K562 (cell line): ENCODE measurements around the gene ZFP62. TPM values are rescaled to one million over a fixed set of nuclear protein-coding genes. Genes with fewer than 3 reads are reported as not detected.

ENCODE experiments used
- ADNP ChIP-seq: fragments of 200-800 bp; sonication (Bioruptor generic); IDR thresholded peaks from 2 replicates; pipeline ENCODE4 v1.6.1; 2016; ENCODE audit warnings: missing genetic modification characterization, missing compliant biosample characterization
- CBFA2T2 ChIP-seq: fragments of 450-650 bp; conservative IDR thresholded peaks from 2 replicates; pipeline ENCODE4 v1.6.1; 2017; ENCODE audit warnings: mild to moderate bottlenecking
- CC2D1A ChIP-seq: fragments of 450-650 bp; IDR thresholded peaks from 2 replicates; pipeline ENCODE4 v1.6.1; 2017; ENCODE audit warnings: mild to moderate bottlenecking
- CCNT2 ChIP-seq: IDR thresholded peaks from 2 replicates; pipeline ENCODE4 v1.6.1; 2011; ENCODE audit warnings: borderline replicate concordance, low read depth, mild to moderate bottlenecking, moderate library complexity, mixed read lengths, low read length; ENCODE audit not compliant: insufficient read length; ENCODE audit errors: extremely low read depth
- CHD1 ChIP-seq: fragments of 200-600 bp; sonication (generic); IDR thresholded peaks from one replicate; pipeline ENCODE4 v1.6.1; 2012; ENCODE audit warnings: mild to moderate bottlenecking, moderate library complexity, low read length, inconsistent platforms
- DDX20 ChIP-seq: fragments of 450-650 bp; IDR thresholded peaks from 2 replicates; pipeline ENCODE4 v1.6.1; 2016; ENCODE audit warnings: missing genetic modification characterization, low read depth, mild to moderate bottlenecking, missing compliant biosample characterization, moderate library complexity
- DLX4 ChIP-seq: fragments of 250-450 bp; sonication (Bioruptor Pico); IDR thresholded peaks from 2 replicates; pipeline ENCODE4 v1.6.1; 2021; ENCODE audit warnings: mild to moderate bottlenecking
- FOXK2 ChIP-seq, 2 experiments: fragments of 450-650 bp; IDR thresholded peaks in 1 of 2; conservative IDR thresholded peaks in 1 of 2; 2 replicates each; pipeline ENCODE4 v1.6.1; 2016; ENCODE audit warnings: low read depth in 2 of 2, mild to moderate bottlenecking in 1 of 2
- GTF2A2 ChIP-seq: IDR thresholded peaks from 2 replicates; pipeline ENCODE4 v1.6.1; 2016; ENCODE audit warnings: mild to moderate bottlenecking, missing genetic modification characterization, missing compliant biosample characterization
- ILF3 ChIP-seq: fragments of 450-650 bp; IDR thresholded peaks from 2 replicates; pipeline ENCODE4 v1.6.1; 2018; ENCODE audit warnings: antibody characterized with exemption, mild to moderate bottlenecking, moderate library complexity, borderline replicate concordance
- KDM2B ChIP-seq: fragments of 250-450 bp; sonication (Bioruptor Pico); IDR thresholded peaks from 2 replicates; pipeline ENCODE4 v1.8.0; 2021; ENCODE audit warnings: mild to moderate bottlenecking, moderate library complexity
- KLF1 ChIP-seq: fragments of 450-650 bp; IDR thresholded peaks from 2 replicates; pipeline ENCODE4 v1.6.1; 2016; ENCODE audit warnings: missing genetic modification characterization, missing compliant biosample characterization
- MITF ChIP-seq: IDR thresholded peaks from 2 replicates; pipeline ENCODE4 v1.6.1; 2014; ENCODE audit warnings: antibody characterized with exemption
- MLLT1 ChIP-seq, 2 experiments: fragments of 450-650 bp; IDR thresholded peaks; 2 replicates each; pipeline ENCODE4 v1.6.1; 2016
- RBFOX2 ChIP-seq: fragments of 200-400 bp; formaldehyde crosslinking; IDR thresholded peaks from 2 replicates; pipeline ENCODE4 v1.6.1; 2017; ENCODE audit warnings: low read depth, mild to moderate bottlenecking, low read length, moderate library complexity
- TEAD1 ChIP-seq, 2 experiments: fragments of 450-650 bp in 1 of 2; sonication (generic) in 1 of 2; formaldehyde crosslinking; IDR thresholded peaks; 2 replicates each; pipeline versions ENCODE4 v1.4.0 to v1.8.0; 2020 to 2022; ENCODE audit warnings: mild to moderate bottlenecking in 2 of 2, missing genetic modification reagents in 1 of 2
- XRCC3 ChIP-seq: fragments of 450-650 bp; IDR thresholded peaks from 2 replicates; pipeline ENCODE4 v1.6.1; 2017; ENCODE audit warnings: mild to moderate bottlenecking, moderate library complexity
- ZBTB49 ChIP-seq: sonication (generic); formaldehyde crosslinking; IDR thresholded peaks from 2 replicates; pipeline ENCODE4 v1.8.0; 2022; ENCODE audit warnings: missing genetic modification reagents, mild to moderate bottlenecking, borderline replicate concordance
- ZNF12 ChIP-seq: sonication (generic); formaldehyde crosslinking; IDR thresholded peaks from 2 replicates; pipeline ENCODE4 v1.4.0; 2020; ENCODE audit warnings: mild to moderate bottlenecking, missing genetic modification reagents
- ZNF174 ChIP-seq: fragments of 250-450 bp; sonication (Bioruptor Pico); IDR thresholded peaks from 2 replicates; pipeline ENCODE4 v1.4.0; 2020; ENCODE audit warnings: mild to moderate bottlenecking
- ZNF263 ChIP-seq: sonication (generic); formaldehyde crosslinking; IDR thresholded peaks from 2 replicates; pipeline ENCODE4 v1.8.0; 2022; ENCODE audit warnings: mild to moderate bottlenecking, missing genetic modification reagents, borderline replicate concordance
- ZNF75A ChIP-seq: fragments of 450-650 bp; formaldehyde crosslinking; IDR thresholded peaks from 2 replicates; pipeline ENCODE4 v1.4.0; 2020; ENCODE audit warnings: mild to moderate bottlenecking
- polyA plus RNA-seq, 8 experiments: library from polyadenylated mRNA; depleted of rRNA in 4 of 8; stranded (reverse) in 5 of 8; unstranded in 3 of 8; fragments of >200 nt; fragmentation: Nextera tagmentation in 2 of 8; fragmentation: Illumina TruSeq in 1 of 8; extraction: Ambion mirVana in 2 of 8; extraction: Trizol in 1 of 8; gene quantifications; 2 replicates each; pipeline versions ENCODE4 v1.2.1 to v1.2.3, GENCODE V29; 2011 to 2014; ENCODE audit warnings: inconsistent platforms in 1 of 8, missing spikeins in 1 of 8
- total RNA-seq, 7 experiments: library from RNA; depleted of rRNA in 6 of 7; stranded (reverse); fragments of >200 nt in 6 of 7; fragmentation: Illumina TruSeq in 2 of 7; extraction: Trizol in 2 of 7; gene quantifications; 2 replicates each; pipeline versions ENCODE4 v1.2.1 to v1.2.3, GENCODE V29; 2011 to 2021; ENCODE audit warnings: low replicate concordance in 1 of 7

Gene ZFP62
- total and polyA plus RNA-seq, 9 of the 15 experiments (the other 6 are each of a cell fraction or from before 2014, with no cell fraction given), result 12.2 to 37.5 (median 25.0) TPM

GRCh38 chr5:180860887-180861822 lies at the start of gene ZFP62 (continued):
- TF ChIP-seq ZBTB49 (CRISPR knock-in tag), result peak; percentile 92; the same call in 1 of the 2 replicates
- TF ChIP-seq MITF, result no peak; the same call in 1 of the 2 replicates
- no peak for TF ChIP-seq GTF2A2 (tag)
- TF ChIP-seq ADNP (tag), result no peak
- TF ChIP-seq XRCC3, result no peak
- peak in 1 of 2 experiments; percentile 75; a peak in 2 of 4 replicates for TF ChIP-seq TEAD1 (CRISPR knock-in tag; IDR thresholded peaks at IDR 0.05)
- peak; percentile 94 for TF ChIP-seq RBFOX2
- peak; percentile 49; the same call in 1 of the 2 replicates for TF ChIP-seq ZNF12 (CRISPR knock-in tag)
- TF ChIP-seq CHD1, result no peak
- no peak for TF ChIP-seq DLX4 (CRISPR knock-in tag)
- TF ChIP-seq ZNF174 (CRISPR knock-in tag), result no peak
- no peak for TF ChIP-seq KLF1 (tag)
- TF ChIP-seq MLLT1 (IDR thresholded peaks at IDR 0.05), result 0 out of 4 replicates have a peak, but pooled peaks of 1 of the 2 experiments have one; percentile 48
- TF ChIP-seq CBFA2T2, result peak; percentile 39; the same call in 1 of the 2 replicates
- TF ChIP-seq ILF3, result no peak
- peak; percentile 29; the same call in 1 of the 2 replicates for TF ChIP-seq KDM2B (CRISPR knock-in tag)
- TF ChIP-seq ZNF263 (CRISPR knock-in tag), result peak; percentile 21; the same call in 1 of the 2 replicates
- TF ChIP-seq CC2D1A, result no peak
- peak; percentile 82 for TF ChIP-seq CCNT2
- TF ChIP-seq ZNF75A (CRISPR knock-in tag), result no peak
- TF ChIP-seq DDX20 (tag), result no peak
- peak in 1 of 2 experiments; percentile 65; a peak in 2 of 4 replicates for TF ChIP-seq FOXK2 (conservative IDR thresholded peaks at IDR 0.05 in 1 of 2, IDR thresholded peaks at IDR 0.05 in 1 of 2; ENCODE audit: low read depth in 2 of 2)
